ENCODE data around the gene CCNY.

CCNY gene

DNA sequence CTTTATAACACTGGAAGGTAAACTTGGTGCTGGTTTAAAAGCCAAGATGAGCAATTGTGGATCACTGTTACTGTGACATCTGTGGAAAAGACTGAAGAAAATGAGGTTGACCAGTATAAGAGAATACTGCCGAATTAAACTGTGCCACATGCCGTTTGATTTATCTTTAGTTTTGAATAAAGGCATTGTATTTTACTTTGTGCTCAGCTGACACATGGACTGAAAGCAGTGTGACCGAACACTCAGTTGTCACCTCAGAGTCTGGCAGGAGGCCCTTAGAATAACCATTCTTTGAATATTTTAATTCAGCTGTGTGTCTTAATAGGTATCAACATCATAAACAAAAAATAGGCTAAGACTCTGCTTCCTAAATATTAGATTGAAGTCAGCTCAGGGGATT, 135.1 kb downstream of the CCNY start:
- H3K36me3 ChIP-seq (ENCODE audit: insufficient read depth, low read length), result no peaks in the 10 kb centered on the region
- no peaks in the 10 kb centered on the region for H3K27me3 ChIP-seq (ENCODE audit: insufficient read depth, low read length, poor library complexity, severe bottlenecking)
- H3K9ac ChIP-seq (ENCODE audit: low read depth, low read length, poor library complexity, severe bottlenecking), result no peak overlapping the region
- H3K9me2 ChIP-seq (replicated peaks; ENCODE audit: low read depth, low read length), result no peaks in the 10 kb centered on the region
- no peak overlapping the region for H3K4me2 ChIP-seq (ENCODE audit: low read depth, low read length, poor library complexity, severe bottlenecking)
- no peaks in the 10 kb centered on the region for H3K9me3 ChIP-seq (ENCODE audit: insufficient read depth, low read depth, low read length)
- H2AFZ ChIP-seq (ENCODE audit: low read length), result no peak overlapping the region
- peaks cover 22% of the 10 kb centered on the region for H3K4me1 ChIP-seq (ENCODE audit: insufficient read depth, low read length, poor library complexity, severe bottlenecking)
- H3F3A ChIP-seq (ENCODE audit: low read depth), result no peaks in the 10 kb centered on the region
- no peak overlapping the region for H3K4me3 ChIP-seq (ENCODE audit: low read length, poor library complexity, severe bottlenecking)
- TF ChIP-seq, protein P1, sequence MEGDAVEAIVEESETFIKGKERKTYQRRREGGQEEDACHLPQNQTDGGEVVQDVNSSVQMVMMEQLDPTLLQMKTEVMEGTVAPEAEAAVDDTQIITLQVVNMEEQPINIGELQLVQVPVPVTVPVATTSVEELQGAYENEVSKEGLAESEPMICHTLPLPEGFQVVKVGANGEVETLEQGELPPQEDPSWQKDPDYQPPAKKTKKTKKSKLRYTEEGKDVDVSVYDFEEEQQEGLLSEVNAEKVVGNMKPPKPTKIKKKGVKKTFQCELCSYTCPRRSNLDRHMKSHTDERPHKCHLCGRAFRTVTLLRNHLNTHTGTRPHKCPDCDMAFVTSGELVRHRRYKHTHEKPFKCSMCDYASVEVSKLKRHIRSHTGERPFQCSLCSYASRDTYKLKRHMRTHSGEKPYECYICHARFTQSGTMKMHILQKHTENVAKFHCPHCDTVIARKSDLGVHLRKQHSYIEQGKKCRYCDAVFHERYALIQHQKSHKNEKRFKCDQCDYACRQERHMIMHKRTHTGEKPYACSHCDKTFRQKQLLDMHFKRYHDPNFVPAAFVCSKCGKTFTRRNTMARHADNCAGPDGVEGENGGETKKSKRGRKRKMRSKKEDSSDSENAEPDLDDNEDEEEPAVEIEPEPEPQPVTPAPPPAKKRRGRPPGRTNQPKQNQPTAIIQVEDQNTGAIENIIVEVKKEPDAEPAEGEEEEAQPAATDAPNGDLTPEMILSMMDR (conservative IDR thresholded peaks at IDR 0.05; ENCODE audit: low read length), result no peak
- no peak for TF ChIP-seq EZH2phosphoT487 (IDR thresholded peaks at IDR 0.05; ENCODE audit: borderline replicate concordance)
- H4K20me1 ChIP-seq (ENCODE audit: insufficient read depth, low read length, poor library complexity, severe bottlenecking), result peaks cover 14% of the 10 kb centered on the region
- H3K79me2 ChIP-seq (ENCODE audit: insufficient read depth, low read length), result peaks cover 71% of the 10 kb centered on the region

DNA sequence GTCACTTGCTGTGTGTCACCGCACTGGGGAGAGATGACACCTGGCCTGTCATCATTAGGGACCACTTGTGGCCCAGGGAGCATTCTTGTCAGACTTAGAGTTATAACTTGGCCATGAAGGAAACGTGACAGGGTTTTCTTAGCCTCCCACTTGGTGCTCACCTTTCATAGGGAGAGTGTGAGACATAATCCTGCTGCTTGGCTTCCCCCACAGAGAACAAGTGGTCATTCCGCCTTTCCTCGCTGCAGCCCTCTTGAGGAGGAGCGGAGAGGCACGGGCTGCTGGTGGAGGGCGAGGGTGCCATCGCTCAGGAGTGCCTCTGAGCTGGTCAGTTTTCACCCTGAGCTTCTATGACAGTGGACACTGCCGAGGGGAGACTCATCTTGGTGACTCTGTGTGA, 143.8 kb downstream of the CCNY start:
- Histone ChIP-seq H3K9ac (ENCODE audit: low read depth, low read length, poor library complexity, severe bottlenecking) (no peak overlapping the region), H3K4me3 (ENCODE audit: low read length, poor library complexity, severe bottlenecking) (no peak overlapping the region), H3K4me1 (ENCODE audit: insufficient read depth, low read length, poor library complexity, severe bottlenecking) (no peaks in the 10 kb centered on the region), H3F3A (ENCODE audit: low read depth) (no peaks in the 10 kb centered on the region), H3K79me2 (ENCODE audit: insufficient read depth, low read length) (peaks cover 52% of the 10 kb centered on the region), H2AFZ (ENCODE audit: low read length) (no peak overlapping the region), H3K36me3 (ENCODE audit: insufficient read depth, low read length) (peaks cover 18% of the 10 kb centered on the region), H3K9me3 (ENCODE audit: insufficient read depth, low read depth, low read length) (no peaks in the 10 kb centered on the region), H3K27me3 (ENCODE audit: insufficient read depth, low read length, poor library complexity, severe bottlenecking) (no peaks in the 10 kb centered on the region), H3K9me2 (replicated peaks; ENCODE audit: low read depth, low read length) (no peaks in the 10 kb centered on the region), H4K20me1 (ENCODE audit: insufficient read depth, low read length, poor library complexity, severe bottlenecking) (peaks cover 3% of the 10 kb centered on the region), H3K4me2 (ENCODE audit: low read depth, low read length, poor library complexity, severe bottlenecking) (no peak overlapping the region)
- TF ChIP-seq, protein P1 (conservative IDR thresholded peaks at IDR 0.05; ENCODE audit: low read length), result 0 out of 2 replicates have a peak, but pooled peaks have one; percentile 12
- TF ChIP-seq EZH2phosphoT487 (IDR thresholded peaks at IDR 0.05; ENCODE audit: borderline replicate concordance), result no peak

DNA sequence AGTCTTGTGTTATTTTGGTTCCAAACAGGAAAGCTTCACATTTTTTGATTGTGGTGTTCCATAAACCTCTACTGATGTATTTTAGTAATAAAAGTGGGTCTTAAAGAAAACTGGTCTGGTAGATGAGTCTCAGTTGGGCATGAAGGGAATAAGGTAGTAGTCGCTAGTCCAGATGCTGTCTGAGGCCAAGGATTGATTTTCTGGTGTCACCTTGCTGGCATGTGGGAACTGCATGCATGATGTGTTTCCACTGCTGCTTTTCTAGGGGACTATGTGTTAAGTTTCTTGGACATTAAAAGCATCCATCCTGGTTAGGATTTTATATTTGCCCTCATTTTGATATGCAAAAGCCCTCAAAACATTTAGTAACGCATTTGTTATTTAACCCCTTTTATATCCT, 145.1 kb downstream of the CCNY start:
- no peaks in the 10 kb centered on the region for H3K4me1 ChIP-seq (ENCODE audit: insufficient read depth, low read length, poor library complexity, severe bottlenecking)
- no peaks in the 10 kb centered on the region for H3K27me3 ChIP-seq (ENCODE audit: insufficient read depth, low read length, poor library complexity, severe bottlenecking)
- no peak overlapping the region for H3K4me3 ChIP-seq (ENCODE audit: low read length, poor library complexity, severe bottlenecking)
- H3K9ac ChIP-seq (ENCODE audit: low read depth, low read length, poor library complexity, severe bottlenecking), result no peak overlapping the region
- H3K9me2 ChIP-seq (replicated peaks; ENCODE audit: low read depth, low read length), result no peaks in the 10 kb centered on the region
- no peak overlapping the region for H3K4me2 ChIP-seq (ENCODE audit: low read depth, low read length, poor library complexity, severe bottlenecking)
- no peaks in the 10 kb centered on the region for H3F3A ChIP-seq (ENCODE audit: low read depth)
- no peaks in the 10 kb centered on the region for H3K9me3 ChIP-seq (ENCODE audit: insufficient read depth, low read depth, low read length)
- H2AFZ ChIP-seq (ENCODE audit: low read length), result no peak overlapping the region
- H4K20me1 ChIP-seq (ENCODE audit: insufficient read depth, low read length, poor library complexity, severe bottlenecking), result peaks cover 3% of the 10 kb centered on the region
- peaks cover 27% of the 10 kb centered on the region for H3K36me3 ChIP-seq (ENCODE audit: insufficient read depth, low read length)
- TF ChIP-seq EZH2phosphoT487 (IDR thresholded peaks at IDR 0.05; ENCODE audit: borderline replicate concordance), result no peak
- TF ChIP-seq, protein P1 (conservative IDR thresholded peaks at IDR 0.05; ENCODE audit: low read length), result no peak
- peaks cover 60% of the 10 kb centered on the region for H3K79me2 ChIP-seq (ENCODE audit: insufficient read depth, low read length)

Data from Loucy (cell line).